ENCODE data around the gene DST.
"Not testable (repeated sequence)": the region's sequence is repeated elsewhere in the genome, so short reads cannot be mapped to it uniquely, and the experiment has no call there.

Gene DST

DNA sequence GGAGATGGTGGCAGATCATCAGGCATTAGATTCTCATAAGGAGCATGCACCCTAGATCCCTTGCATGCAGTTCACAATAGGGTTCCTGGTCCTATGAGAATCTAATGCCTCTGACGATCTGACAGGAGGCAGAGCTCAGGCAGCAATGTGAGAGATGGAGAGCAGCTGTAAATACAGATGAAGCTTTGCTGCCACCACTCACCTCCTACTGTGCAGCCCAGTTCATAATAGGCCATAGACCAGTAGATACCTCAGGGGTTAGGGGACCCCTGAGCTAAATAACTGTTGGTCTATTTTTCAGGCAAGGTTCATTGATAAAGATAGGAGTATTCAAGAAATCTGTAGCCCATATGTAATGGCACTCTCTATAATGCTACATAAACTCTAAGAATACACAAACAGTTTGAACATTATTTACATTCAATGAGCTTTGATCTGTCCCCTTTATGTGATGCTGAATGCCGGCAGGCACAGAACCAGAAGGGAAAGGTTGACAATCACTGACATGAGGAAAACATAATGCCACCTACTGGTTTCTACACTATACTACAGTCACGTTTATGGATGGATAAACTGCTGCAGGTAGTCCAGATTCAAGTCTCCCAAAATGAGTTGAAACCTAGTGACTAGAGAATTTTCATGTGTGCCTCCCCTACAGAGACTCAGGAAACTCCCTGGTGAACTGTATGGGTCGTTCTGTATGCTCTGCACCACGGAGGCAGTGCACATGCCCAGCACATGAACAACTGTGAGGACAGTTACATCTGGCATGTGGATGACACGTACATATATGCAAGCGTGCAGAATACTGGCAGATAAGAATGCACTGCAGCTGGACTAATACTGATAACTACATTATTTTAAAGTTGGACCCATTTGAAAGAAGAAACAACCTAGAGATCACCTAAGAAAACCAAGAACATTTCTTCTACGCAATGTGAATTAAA is 72.0 kb downstream of the DST start:
- DNase-seq = peak; percentile 3

DNA sequence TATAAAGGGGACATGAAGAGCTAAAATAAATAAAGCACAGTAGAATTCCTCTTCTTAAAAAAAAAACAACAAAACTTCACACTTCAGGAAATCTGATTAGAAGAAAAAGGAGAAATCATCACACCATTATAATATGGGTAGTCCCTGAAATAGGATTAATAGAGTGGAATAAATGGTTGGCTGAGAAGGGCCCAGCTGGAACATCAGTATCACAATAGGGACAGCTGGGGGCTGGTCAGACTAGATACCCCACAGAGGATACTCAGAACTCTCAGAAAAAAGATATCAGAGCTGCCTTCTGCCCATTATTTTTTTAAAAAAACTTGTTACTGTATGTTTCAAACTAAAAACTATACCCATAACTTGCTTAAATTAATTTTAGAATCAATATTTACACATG is 75.2 kb downstream of the DST start:
- no peak for DNase-seq

DNA sequence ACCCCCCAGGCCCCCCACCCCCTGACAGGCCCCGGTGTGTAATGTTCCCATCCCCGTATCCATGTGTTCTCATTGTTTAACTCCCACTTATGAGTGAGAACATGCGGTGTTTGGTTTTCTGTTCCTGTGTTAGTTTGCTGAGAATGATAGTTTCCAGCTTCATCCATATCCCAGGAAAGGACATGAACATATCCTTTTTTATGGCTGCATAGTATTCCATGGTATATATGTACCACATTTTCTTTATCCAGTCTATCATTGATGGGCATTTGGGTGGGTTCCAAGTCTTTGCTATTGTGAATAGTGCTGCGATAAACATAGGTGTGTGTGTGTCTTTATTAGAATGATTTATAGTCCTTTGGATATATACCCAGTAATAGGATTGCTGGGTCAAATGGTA is 80.0 kb downstream of the DST start:
- not testable (repeated sequence) for DNase-seq

DNA sequence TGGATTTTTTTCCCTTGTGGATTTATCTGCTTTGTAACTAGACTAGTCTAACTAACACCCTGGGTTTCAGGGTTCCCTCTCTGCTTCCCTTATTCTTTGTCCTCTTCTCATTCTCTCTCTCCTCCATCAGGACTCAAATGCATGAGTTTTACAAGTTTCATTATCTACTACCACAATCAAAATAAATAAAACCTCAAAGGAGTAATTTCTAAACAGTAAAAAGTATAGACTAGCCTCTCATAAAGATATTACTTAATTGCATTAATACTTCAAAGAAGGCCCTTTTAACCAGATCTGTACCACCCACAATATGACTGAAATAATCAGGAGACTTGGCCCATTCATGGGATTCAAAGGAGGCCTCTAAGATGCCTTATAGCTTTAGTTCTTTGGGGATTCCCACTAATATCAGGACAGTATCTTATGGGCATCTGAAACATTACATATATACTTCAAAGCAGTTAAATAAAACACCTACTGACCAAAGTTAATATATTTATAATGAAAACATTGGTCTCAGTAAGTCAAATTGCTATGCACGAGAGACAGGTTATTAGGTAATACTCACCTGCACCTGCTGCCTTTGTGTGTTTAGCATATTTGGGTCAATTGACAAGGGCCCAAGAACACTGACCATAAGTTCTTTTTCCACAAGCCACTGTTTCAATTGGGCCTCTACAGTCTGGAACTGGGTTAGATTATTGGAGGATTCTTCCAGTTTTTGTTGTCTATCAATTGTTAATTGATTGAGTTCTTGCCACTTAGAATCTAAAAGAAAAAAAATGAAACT is 85.7 kb downstream of the DST start:
- no peak for DNase-seq

DNA sequence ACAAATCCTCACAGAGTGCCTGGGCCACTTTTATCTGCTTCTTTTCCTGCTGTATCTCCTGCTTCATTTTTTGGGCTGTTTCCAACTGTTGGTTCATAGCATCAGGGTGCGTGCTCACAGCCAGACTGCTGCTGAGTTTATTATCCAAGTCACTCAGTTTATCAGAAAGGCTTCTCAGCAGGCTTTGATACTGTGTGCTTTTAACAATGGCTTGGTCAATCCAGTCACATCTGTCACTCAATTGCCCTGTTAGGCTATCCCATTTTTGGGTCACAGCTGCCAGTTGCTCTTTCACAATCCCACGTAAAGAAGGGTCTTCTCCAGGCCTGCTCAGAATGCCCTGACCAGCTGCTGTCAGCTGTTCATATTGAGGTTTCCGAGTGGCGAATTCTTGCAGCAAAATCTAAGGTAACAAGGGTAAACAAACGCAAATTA is 87.2 kb downstream of the DST start:
- DNase-seq = no peak

- DNase-seq = no peak
These were observed 90.2 kb downstream of the DST start for GRCh38 chr6:56552187-56553130.

GRCh38 chr6:56551409-56552120 is 91.1 kb downstream of the DST start:
- no peak for DNase-seq

DNA sequence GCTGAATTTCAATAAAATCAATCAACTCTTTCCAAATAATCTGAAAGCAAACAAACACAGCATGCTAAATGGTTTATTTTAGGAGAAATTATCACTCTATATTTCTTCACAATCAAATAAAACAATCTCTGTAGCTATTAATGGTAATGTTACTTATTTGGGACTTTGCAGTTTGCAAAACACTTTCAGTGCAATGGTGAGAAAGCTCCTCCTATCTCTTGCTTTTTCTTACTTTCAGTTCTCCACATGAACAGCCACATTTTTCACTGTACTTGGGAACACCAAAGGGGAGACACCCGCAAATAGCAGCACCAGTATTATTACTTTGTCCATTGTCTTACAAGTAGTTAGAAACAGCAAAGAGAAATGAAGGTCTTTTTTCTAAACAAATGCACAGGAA is 92.4 kb downstream of the DST start:
- DNase-seq = no peak

DNA sequence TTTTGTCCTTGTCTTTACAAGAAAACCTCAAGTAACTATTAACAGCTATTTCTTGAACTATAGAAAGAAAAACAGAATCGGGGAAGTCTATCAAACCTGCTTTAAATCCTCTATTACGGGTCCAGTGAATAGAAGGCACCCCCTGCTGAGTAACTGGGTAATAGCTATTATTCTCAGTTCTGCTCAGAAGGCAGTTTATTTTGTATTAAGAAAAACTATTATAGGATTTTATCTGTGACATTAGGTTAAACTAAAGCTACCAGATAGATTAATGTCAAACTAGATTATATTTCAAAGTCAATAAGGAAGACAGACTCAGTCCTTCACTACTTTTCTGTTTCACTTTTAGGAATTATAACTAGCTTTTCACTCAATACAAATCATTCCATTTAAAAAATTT is 93.7 kb downstream of the DST start:
- peak; percentile 58 for DNase-seq

DNA sequence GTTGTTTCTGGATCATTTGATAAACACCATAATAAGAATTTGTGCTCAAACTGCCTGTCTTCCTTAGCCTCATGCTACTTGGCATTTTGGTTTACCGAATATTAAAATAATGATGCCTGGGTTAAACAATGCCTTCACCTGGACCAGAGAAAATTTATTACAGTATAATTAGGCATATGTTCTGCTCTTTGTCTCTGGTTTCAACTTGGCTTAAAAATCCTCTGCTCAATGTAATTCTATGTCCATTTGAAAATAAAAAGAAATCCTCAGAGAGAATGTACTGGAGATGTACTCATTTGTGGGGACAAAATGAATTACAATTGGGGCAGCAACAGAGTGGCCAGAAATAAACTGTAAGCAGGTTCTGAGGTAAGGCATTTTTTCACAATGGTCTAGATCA is 95.0 kb downstream of the DST start:
- DNase-seq = no peak

GRCh38 chr6:56542364-56543331 is 100.0 kb downstream of the DST start:
- peak; percentile 85 for DNase-seq

GRCh38 chr6:56541741-56542360 is 100.8 kb downstream of the DST start:
- DNase-seq = no peak

DNA sequence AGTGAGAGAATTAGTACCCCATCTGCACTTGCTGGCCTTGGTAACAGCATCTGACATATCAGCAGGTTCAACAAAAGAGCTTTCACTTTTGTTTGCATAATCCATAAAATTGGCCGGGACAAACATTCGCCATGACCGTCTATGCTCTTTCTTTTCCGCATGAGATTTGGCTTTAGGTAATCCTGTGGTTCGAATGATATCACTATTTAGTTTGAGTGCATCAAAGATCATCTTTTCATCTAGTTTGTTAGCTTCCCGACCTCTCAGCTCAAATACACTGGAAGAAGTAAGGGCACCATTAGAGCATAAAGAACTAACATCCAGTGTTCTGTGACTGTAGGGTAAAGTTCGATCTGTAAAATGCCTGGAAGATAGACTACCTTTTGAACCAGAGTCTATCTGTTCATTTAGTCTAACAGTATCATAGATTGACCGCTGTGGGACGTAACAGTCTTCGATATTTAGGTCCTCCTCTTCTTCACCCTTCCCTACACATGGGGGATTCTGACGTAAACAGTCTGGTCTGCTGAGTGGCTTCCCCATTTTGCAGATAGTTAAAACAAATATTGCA is 101.6 kb downstream of the DST start:
- no peak for DNase-seq

DNA sequence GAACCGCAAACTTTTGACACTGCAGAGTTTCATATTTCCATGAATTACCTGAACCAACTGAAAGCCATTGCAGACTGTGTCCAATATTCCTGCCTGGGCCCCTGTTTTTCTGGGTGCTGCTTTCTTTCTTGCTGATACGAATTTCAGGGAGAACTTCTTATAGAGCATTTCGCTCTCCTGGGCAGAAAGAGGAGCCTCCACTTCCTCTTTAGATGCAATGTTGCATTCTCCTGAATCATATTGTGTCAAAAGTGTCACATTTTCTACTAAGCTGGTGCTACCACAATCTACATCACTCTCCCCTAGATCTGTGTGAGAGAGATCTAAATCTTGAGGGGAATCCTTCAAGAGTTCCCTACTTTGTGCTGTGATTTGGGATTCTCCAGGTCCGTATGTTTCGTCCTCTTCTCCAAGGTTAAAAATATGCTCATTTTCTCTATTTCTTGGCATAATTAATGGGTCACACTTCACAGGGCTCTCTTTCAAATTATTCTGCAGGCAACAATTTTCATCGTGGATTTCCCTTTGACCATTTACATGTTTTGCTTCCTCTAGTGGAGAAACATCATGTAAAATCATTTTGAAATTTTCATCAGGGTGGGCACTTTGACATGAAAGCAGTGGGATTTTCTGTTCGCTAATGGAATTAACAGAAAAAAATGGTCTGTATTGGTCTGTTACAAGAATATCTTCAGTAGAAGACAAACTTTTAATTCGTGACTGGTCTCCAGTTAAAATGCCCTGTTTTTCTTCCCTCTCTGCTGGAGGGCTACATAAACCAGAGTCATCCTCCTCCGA is 102.3 kb downstream of the DST start:
- DNase-seq = no peak

- no peak for DNase-seq
These were observed 103.1 kb downstream of the DST start for GRCh38 chr6:56539527-56540105.

- no peak for DNase-seq
These were observed 103.8 kb downstream of the DST start for GRCh38 chr6:56538851-56539250.

GRCh38 chr6:56537223-56537770 is 105.4 kb downstream of the DST start:
- DNase-seq = no peak

- no peak for DNase-seq
These were observed 106.2 kb downstream of the DST start for GRCh38 chr6:56536536-56536935.

All from NCI-H2227 treated with DMSO at 0.1 percent for 48 hours (cell line).